ENCODE results near the gene WARS2.

DNA sequence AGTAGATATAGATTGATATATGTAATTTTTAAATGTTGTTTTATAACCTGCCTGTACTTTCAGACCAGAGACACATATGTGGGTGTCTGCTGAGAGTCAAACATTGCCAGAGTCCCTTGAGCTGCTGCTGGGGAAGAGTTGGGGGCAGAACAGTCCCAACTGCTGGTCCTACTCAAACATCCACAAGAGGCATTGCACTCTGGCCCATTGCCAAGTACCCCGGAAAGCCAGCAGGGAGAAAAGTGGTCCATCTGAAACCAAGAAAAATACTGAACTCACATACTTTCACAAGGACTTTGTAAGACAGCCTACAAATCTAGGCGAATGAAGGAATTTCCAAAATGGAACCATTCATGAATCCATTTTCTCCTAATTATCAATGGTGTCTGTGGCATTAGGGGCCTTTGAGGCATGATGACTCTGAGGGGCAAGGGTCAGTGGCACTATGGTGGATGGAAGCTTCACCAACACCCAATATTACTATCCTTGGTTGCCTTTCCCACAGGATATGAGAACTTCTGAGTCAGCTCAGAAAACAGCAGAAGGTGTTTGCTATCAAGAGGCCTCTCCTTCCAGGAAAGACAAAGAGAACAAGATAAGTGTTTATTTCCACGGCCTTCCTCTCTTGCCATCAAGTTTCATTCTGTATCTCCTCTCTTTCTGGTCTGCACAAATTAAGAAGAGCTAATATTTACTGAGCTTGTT, 145.0 kb downstream of the WARS2 start:
- TF ChIP-seq EP300 (IDR thresholded peaks at IDR 0.05) (no peak), POLR2AphosphoS5 (IDR thresholded peaks at IDR 0.05) (no peak)
